Gastroesophageal sphincter (tissue), 4 donors: ENCODE data around the gene FAHD1. TPM values are rescaled to one million over a fixed set of nuclear protein-coding genes. Genes with fewer than 3 reads are reported as not detected.
A peak's percentile ranks its signal among the peaks of the same experiment; 100 is the strongest.

Experiments used
- ATAC-seq: fragments of 150-250 bp; one replicate; pipeline ENCODE4 v1.9.1; 2016; ENCODE audit warnings: mild to moderate bottlenecking, moderate library complexity
- H3K27ac ChIP-seq, 4 donors: fragments of 200-600 bp; sonication (generic) in 3 of 4; 1 replicate in 3 of 4; 2 replicates in 1 of 4; pipeline ENCODE4 v1.5.1; 2016 to 2019
- H3K27me3 ChIP-seq: fragments of 200-600 bp; sonication (generic); one replicate; pipeline ENCODE4 v1.5.1; 2019
- H3K36me3 ChIP-seq, 2 donors: fragments of 200-600 bp; sonication (generic); one replicate each; pipeline ENCODE4 v1.5.1; 2019; ENCODE audit warnings: control low read depth in 1 of 2
- H3K4me1 ChIP-seq, 3 donors: fragments of 200-600 bp; sonication (generic); 1 replicate in 2 of 3; 2 replicates in 1 of 3; pipeline ENCODE4 v1.5.1; 2016 to 2019; ENCODE audit warnings: control low read depth in 2 of 3
- H3K4me3 ChIP-seq, 2 donors: fragments of 200-600 bp; sonication (generic); one replicate each; pipeline ENCODE4 v1.5.1; 2019; ENCODE audit warnings: mild to moderate bottlenecking in 1 of 2, moderate library complexity in 1 of 2
- H3K9me3 ChIP-seq, 3 donors: fragments of 200-600 bp; sonication (generic); one replicate each; pipeline ENCODE4 v1.5.1; 2017 to 2019; ENCODE audit warnings: control low read depth in 2 of 3
- CTCF ChIP-seq, 4 experiments: fragments of 200-600 bp in 2 of 4; fragments of 450-650 bp in 2 of 4; sonication (generic) in 1 of 4; IDR thresholded peaks; one replicate each; pipeline ENCODE4 v1.5.1; 2017 to 2019; ENCODE audit warnings: antibody characterized with exemption in 4 of 4, mild to moderate bottlenecking in 2 of 4, moderate library complexity in 2 of 4
- EP300 ChIP-seq: sonication (generic); formaldehyde crosslinking; IDR thresholded peaks from one replicate; pipeline ENCODE4 v1.6.1; 2017; ENCODE audit warnings: antibody characterized with exemption, mild to moderate bottlenecking
- POLR2A ChIP-seq, 2 donors: fragments of 450-650 bp; IDR thresholded peaks; one replicate each; pipeline ENCODE4 v1.6.1; 2017; ENCODE audit warnings: antibody characterized with exemption in 2 of 2, mild to moderate bottlenecking in 2 of 2, moderate library complexity in 1 of 2
- POLR2AphosphoS5 ChIP-seq: sonication (generic); formaldehyde crosslinking; IDR thresholded peaks from one replicate; pipeline ENCODE4 v1.6.1; 2017; ENCODE audit warnings: antibody characterized with exemption
- WGBS, 2 donors: methylation state at CpG; one replicate each; pipeline ENCODE4 v1.1.5; 2018; ENCODE audit warnings: low coverage in 1 of 2; 5-methylcytosine and 5-hydroxymethylcytosine counted together
- total RNA-seq, 4 donors: library from RNA; depleted of rRNA; stranded (reverse); fragments of >200 nt; gene quantifications; one replicate each; pipeline ENCODE4 v1.1.0, GENCODE V29; 2016

The FAHD1 gene
- total RNA-seq, 4 donors from 2014 or later: 22.9 to 44.0 (median 30.2) TPM

- ATAC-seq: no peak
- WGBS, 2 donors: 90% methylated on average over 2 of the region's 12 CpGs; no CpG with 5 or more reads in 1 of the 2 donors
- TF ChIP-seq CTCF (IDR thresholded peaks at IDR 0.05) (no peak), POLR2AphosphoS5 (no peak)
- peaks cover 0 to 40% (median 14%) of the 10 kb centered on the region in 3 donors for H3K4me1 ChIP-seq
- no peak overlapping the region for H3K27ac ChIP-seq
- no peaks in the 10 kb centered on the region for H3K27me3 ChIP-seq
- peaks cover 0 to 71% of the 10 kb centered on the region in 2 donors for H3K36me3 ChIP-seq
- no peak overlapping the region for H3K4me3 ChIP-seq
- no peaks in the 10 kb centered on the region for H3K9me3 ChIP-seq
Measured at GRCh38 chr16:1820946-1821290, 6.1 kb upstream of the FAHD1 start.

- TF ChIP-seq POLR2A (IDR thresholded peaks at IDR 0.05) (no peak), POLR2AphosphoS5 (no peak), EP300 (no peak), CTCF (IDR thresholded peaks at IDR 0.05) (no peak)
- Histone ChIP-seq H3K4me3 (no peak overlapping the region), H3K9me3 (no peaks in the 10 kb centered on the region), H3K27me3 (no peaks in the 10 kb centered on the region), H3K27ac (no peak overlapping the region), H3K4me1 (peaks cover 0 to 41% (median 14%) of the 10 kb centered on the region in 3 donors), H3K36me3 (peaks cover 0 to 60% of the 10 kb centered on the region in 2 donors)
- no peak for ATAC-seq
- WGBS, 2 donors: 76 to 86% methylated on average over 2 of the region's 24 CpGs
Measured at GRCh38 chr16:1821861-1822611, 5.0 kb upstream of the FAHD1 start.

GRCh38 chr16:1822801-1823200 lies 4.2 kb upstream of the FAHD1 start:
- no peak for ATAC-seq
- WGBS, 2 donors: 89% methylated on average over 11 of the region's 16 CpGs; no CpG with 5 or more reads in 1 of the 2 donors
- Histone ChIP-seq H3K27me3 (no peaks in the 10 kb centered on the region), H3K36me3 (peaks cover 0 to 53% of the 10 kb centered on the region in 2 donors), H3K9me3 (no peaks in the 10 kb centered on the region), H3K27ac (no peak overlapping the region), H3K4me1 (peaks cover 0 to 46% (median 16%) of the 10 kb centered on the region in 3 donors), H3K4me3 (no peak overlapping the region)
- TF ChIP-seq POLR2A (IDR thresholded peaks at IDR 0.05): no peak

- peaks cover 0 to 57% (median 18%) of the 10 kb centered on the region in 3 donors for H3K4me1 ChIP-seq
- 51 to 57% methylated on average over 5 to 6 of the region's 9 CpGs for WGBS, 2 donors
- H3K4me3 ChIP-seq: no peak overlapping the region
- H3K27ac ChIP-seq: no peak overlapping the region
- no peaks in the 10 kb centered on the region for H3K9me3 ChIP-seq
- H3K36me3 ChIP-seq: peaks cover 0 to 42% of the 10 kb centered on the region in 2 donors
- no peaks in the 10 kb centered on the region for H3K27me3 ChIP-seq
- TF ChIP-seq CTCF (IDR thresholded peaks at IDR 0.05) (no peak), POLR2A (IDR thresholded peaks at IDR 0.05) (no peak), POLR2AphosphoS5 (no peak), EP300 (no peak)
- ATAC-seq: no peak
Measured at GRCh38 chr16:1823821-1824220, 3.2 kb upstream of the FAHD1 start.

- H3K4me3 ChIP-seq: peak overlapping the region; percentile 57 to 79
- peaks cover 0 to 73% (median 23%) of the 10 kb centered on the region in 3 donors for H3K4me1 ChIP-seq
- H3K9me3 ChIP-seq: no peaks in the 10 kb centered on the region
- peaks cover 0 to 31% of the 10 kb centered on the region in 2 donors for H3K36me3 ChIP-seq
- H3K27me3 ChIP-seq: no peaks in the 10 kb centered on the region
- 50 to 67% methylated on average over 5 to 7 of the region's 15 CpGs for whole genome bisulfite sequencing, 2 donors
- TF ChIP-seq EP300: no peak
- no peak for TF ChIP-seq CTCF (IDR thresholded peaks at IDR 0.05)
- TF ChIP-seq POLR2AphosphoS5: no peak
- no peak for TF ChIP-seq POLR2A (IDR thresholded peaks at IDR 0.05)
- no peak for ATAC-seq
- H3K27ac ChIP-seq: peak overlapping the region in 3 of 4 donors; percentile 91 to 96 (median 92)
Measured at GRCh38 chr16:1825381-1825863, 1.6 kb upstream of the FAHD1 start.
